GM19328 (cell line): ENCODE data around the gene SCYGR4.
"Not testable (repeated sequence)": the region's sequence is repeated elsewhere in the genome, so short reads cannot be mapped to it uniquely, and the experiment has no call there.

ENCODE experiments used
- ATAC-seq: cut with Tn5 transposase; IDR thresholded peaks from one replicate; pipeline ENCODE4 v1.9.1; 2021; ENCODE audit warnings: mild to moderate bottlenecking, moderate library complexity; ENCODE audit not compliant: unreplicated experiment

Gene SCYGR4

GRCh38 chr2:227665189-227665940, 48.1 kb downstream of the SCYGR4 start:
- ATAC-seq, result no peak

GRCh38 chr2:227666631-227667170, 49.4 kb downstream of the SCYGR4 start, which contains the start of gene SCYGR5:
Gene SCYGR5 (plus strand): TSS chr2:227666804. CDS start chr2:227666804, 0 bp downstream.
- not testable (repeated sequence) for ATAC-seq
